Colonic mucosa (tissue), 4 donors: ENCODE data around the gene METTL27. TPM values are rescaled to one million over a fixed set of nuclear protein-coding genes. Genes with fewer than 3 reads are reported as not detected.

Source experiments
- DNase-seq: peaks from one replicate; pipeline ENCODE4 v3.0.0-alpha.2; 2020
- H3K27ac ChIP-seq: fragments of 200-600 bp; one replicate; pipeline ENCODE4 v1.8.0; 2021
- H3K27me3 ChIP-seq: fragments of 200-600 bp; one replicate; pipeline ENCODE4 v1.8.0; 2021
- H3K36me3 ChIP-seq: fragments of 200-600 bp; one replicate; pipeline ENCODE4 v1.8.0; 2021
- H3K4me1 ChIP-seq: fragments of 200-600 bp; one replicate; pipeline ENCODE4 v1.8.0; 2021; ENCODE audit warnings: mild to moderate bottlenecking
- H3K4me3 ChIP-seq: fragments of 200-600 bp; one replicate; pipeline ENCODE4 v1.8.0; 2021
- H3K9ac ChIP-seq, 2 donors: one replicate each; pipeline ENCODE4 v1.7.0; 2013; ENCODE audit warnings: control low read depth in 2 of 2, low read depth in 2 of 2, low read length in 2 of 2
- H3K9me3 ChIP-seq: fragments of 200-600 bp; one replicate; pipeline ENCODE4 v1.8.0; 2021
- CTCF ChIP-seq: fragments of 200-600 bp; IDR thresholded peaks from one replicate; pipeline ENCODE4 v1.8.0; 2022; ENCODE audit warnings: antibody characterized with exemption, mild to moderate bottlenecking
- intact Hi-C: fragments of 100-400 bp; cut with DNase I; formaldehyde crosslinking; loops from one replicate; pipeline ENCODE4 v1.14.1; 2022
- total RNA-seq, 2 donors: library from RNA; stranded (reverse); fragmentation: NEBNext Ultra II Directional in 1 of 2; extraction: Animal tissue kit (Norgen Biotek cat#: 25700) in 1 of 2; gene quantifications; one replicate each; pipeline ENCODE4 v1.2.1, GENCODE V29; 2021
- donor health status: healthy.
- donor health status: DM: no; HTN: no; CAD: no.
- donor health status: DM: no; HTN: no; CAD: no.

METTL27 gene
- total RNA-seq, 2 donors from 2014 or later: 4.0 to 7.4 TPM

GRCh38 chr7:73864981-73865711, 22.8 kb upstream of the METTL27 start:
- H3K9me3 ChIP-seq: no peaks in the 10 kb centered on the region
- no peak overlapping the region for H3K27ac ChIP-seq
- H3K36me3 ChIP-seq: no peaks in the 10 kb centered on the region
- H3K27me3 ChIP-seq: no peaks in the 10 kb centered on the region
- no peak for TF ChIP-seq CTCF
- H3K9ac ChIP-seq: no peak overlapping the region
- intact Hi-C loops: loop anchor here (5.0 kb wide), 1 partner anchor 162 kb away; the partner anchor contains the start of gene ELN
- no peak for DNase-seq
- no peak overlapping the region for H3K4me3 ChIP-seq
- no peaks in the 10 kb centered on the region for H3K4me1 ChIP-seq

- no peak for TF ChIP-seq CTCF
- no peak for DNase-seq
These were observed 19.0 kb upstream of the METTL27 start for GRCh38 chr7:73861305-73861704.

GRCh38 chr7:73860859-73861258, 18.5 kb upstream of the METTL27 start, which contains the start of gene TMEM270:
Gene TMEM270 (plus strand): TSS chr7:73861159. CDS start chr7:73861195, 36 bp downstream.
- Histone ChIP-seq H3K9me3 (no peaks in the 10 kb centered on the region), H3K36me3 (no peaks in the 10 kb centered on the region), H3K27me3 (no peaks in the 10 kb centered on the region), H3K27ac (no peak within 1 kb of the TSS), H3K9ac (no peak within 1 kb of the TSS), H3K4me3 (no peak within 1 kb of the TSS), H3K4me1 (no peaks in the 10 kb centered on the region)
- DNase-seq: no peak
- intact Hi-C loops: no loop called here
- no peak for TF ChIP-seq CTCF

More at GRCh38 chr7:73861305-73861704, 19.0 kb upstream of the METTL27 start:
- Histone ChIP-seq H3K27me3 (no peaks in the 10 kb centered on the region), H3K4me3 (no peak overlapping the region), H3K4me1 (no peaks in the 10 kb centered on the region), H3K9me3 (no peaks in the 10 kb centered on the region), H3K9ac (no peak overlapping the region), H3K27ac (no peak overlapping the region), H3K36me3 (no peaks in the 10 kb centered on the region)
- intact Hi-C loops: no loop called here

- Histone ChIP-seq H3K36me3 (no peaks in the 10 kb centered on the region), H3K9me3 (no peaks in the 10 kb centered on the region), H3K4me1 (no peaks in the 10 kb centered on the region), H3K4me3 (no peak overlapping the region), H3K27ac (no peak overlapping the region), H3K27me3 (no peaks in the 10 kb centered on the region), H3K9ac (no peak overlapping the region)
- no peak for TF ChIP-seq CTCF
- intact Hi-C loops: loop anchor here (5.0 to 10.0 kb wide), 3 partner anchors 47 to 244 kb away; no protein-coding TSS in a partner anchor
- no peak for DNase-seq
These were observed 16.5 kb upstream of the METTL27 start for GRCh38 chr7:73858807-73859206.

GRCh38 chr7:73856941-73857340, 14.6 kb upstream of the METTL27 start:
- intact Hi-C loops: loop anchor here (5.0 to 10.0 kb wide), 3 partner anchors 45 to 242 kb away; no protein-coding TSS in a partner anchor
- no peaks in the 10 kb centered on the region for H3K27me3 ChIP-seq
- H3K27ac ChIP-seq: no peak overlapping the region
- no peaks in the 10 kb centered on the region for H3K4me1 ChIP-seq
- no peak for TF ChIP-seq CTCF
- H3K9ac ChIP-seq: no peak overlapping the region
- DNase-seq: no peak
- H3K9me3 ChIP-seq: no peaks in the 10 kb centered on the region
- H3K4me3 ChIP-seq: no peak overlapping the region
- no peaks in the 10 kb centered on the region for H3K36me3 ChIP-seq
